ENCODE measurements around the gene RNF26. TPM values are rescaled to one million over a fixed set of nuclear protein-coding genes. Genes with fewer than 3 reads are reported as not detected.

Gene RNF26
- total and polyA plus RNA-seq, 2 experiments from 2014 or later, result 15.8 to 46.9 TPM

GRCh38 chr11:119384332-119384731, 50.0 kb downstream of the RNF26 start:
- H3K4me1 ChIP-seq (ENCODE audit: insufficient read depth), result peaks cover 13% of the 10 kb centered on the region
- WGBS (ENCODE audit: low lambda C conversion rate, missing lambda C conversion rate), result 91% methylated on average over 2 of the region's 2 CpGs
- H3K4me3 ChIP-seq, result no peak overlapping the region
- H3K27me3 ChIP-seq, result peaks cover 10% of the 10 kb centered on the region
- no peak overlapping the region for H3K27ac ChIP-seq
- H2AFZ ChIP-seq, result no peak overlapping the region
- no peak overlapping the region for H3K4me2 ChIP-seq
- H4K20me1 ChIP-seq (ENCODE audit: insufficient read depth, poor library complexity, severe bottlenecking), result no peaks in the 10 kb centered on the region
- H3K9me3 ChIP-seq (ENCODE audit: low read depth), result no peaks in the 10 kb centered on the region
- no peak for DNase-seq (ENCODE audit: low spot score)
- TF ChIP-seq CTCF (IDR thresholded peaks at IDR 0.05; ENCODE audit: poor library complexity) (no peak), EZH2 (IDR thresholded peaks at IDR 0.05; ENCODE audit: borderline replicate concordance) (no peak), EZH2phosphoT487 (IDR thresholded peaks at IDR 0.05; ENCODE audit: low read depth, severe bottlenecking, unreplicated experiment) (no peak)
- H3K9me2 ChIP-seq (replicated peaks; ENCODE audit: insufficient read depth), result no peaks in the 10 kb centered on the region
- no peaks in the 10 kb centered on the region for H3K36me3 ChIP-seq (replicated peaks; ENCODE audit: insufficient read depth, low read depth)
- no peaks in the 10 kb centered on the region for H3K79me2 ChIP-seq

Small RNA genes within 50 kb of the gene (microRNA-seq; reads per million reads assigned to microRNA genes)
- gene MIR6756, result not detected

Small RNA genes within 50 kb of the gene (small RNA-seq; reads per million reads assigned to genes)
- gene RF01225, result not detected
- not detected for gene RNU6-262P

Other genes starting within 250 kb of the RNF26 start
- gene HMBS, start 249.6 kb upstream of the RNF26 start, total RNA-seq, result 10.9 and 11.9 TPM in 2 replicates
- 34.5 and 37.7 TPM in 2 replicates for gene HMBS, start 249.6 kb upstream of the RNF26 start, polyA plus RNA-seq
- gene DPAGT1, start 232.7 kb upstream of the RNF26 start, total RNA-seq, result 27.5 and 28.1 TPM in 2 replicates
- 76.2 and 82.7 TPM in 2 replicates for gene DPAGT1, start 232.7 kb upstream of the RNF26 start, polyA plus RNA-seq
- 5.2 and 9.7 TPM in 2 replicates for gene C2CD2L, start 227.2 kb upstream of the RNF26 start, total RNA-seq
- 7.4 and 10.2 TPM in 2 replicates for gene C2CD2L, start 227.2 kb upstream of the RNF26 start, polyA plus RNA-seq
- gene HINFP, start 212.9 kb upstream of the RNF26 start, total RNA-seq, result 10.9 and 25.3 TPM in 2 replicates
- gene HINFP, start 212.9 kb upstream of the RNF26 start, polyA plus RNA-seq, result 16.4 and 19.8 TPM in 2 replicates
- gene ABCG4, start 185.5 kb upstream of the RNF26 start, total RNA-seq, result not detected in 2 replicates
- 0.45 and 0.99 TPM in 2 replicates for gene ABCG4, start 185.5 kb upstream of the RNF26 start, polyA plus RNA-seq
- gene NLRX1, start 165.8 kb upstream of the RNF26 start, total RNA-seq, result 12.5 and 13.3 TPM in 2 replicates
- gene NLRX1, start 165.8 kb upstream of the RNF26 start, polyA plus RNA-seq, result 9.4 and 10.0 TPM in 2 replicates
- 12.7 and 27.0 TPM in 2 replicates for gene NHERF4, start 149.1 kb upstream of the RNF26 start, total RNA-seq
- 26.5 and 32.8 TPM in 2 replicates for gene NHERF4, start 149.1 kb upstream of the RNF26 start, polyA plus RNA-seq
- 12.1 and 15.6 TPM in 2 replicates for gene CBL, start 128.2 kb upstream of the RNF26 start, total RNA-seq
- 4.6 and 6.6 TPM in 2 replicates for gene CBL, start 128.2 kb upstream of the RNF26 start, polyA plus RNA-seq
- 8.7 and 35.4 TPM in 2 replicates for gene MCAM, start 17.4 kb upstream of the RNF26 start, total RNA-seq
- gene MCAM, start 17.4 kb upstream of the RNF26 start, polyA plus RNA-seq, result 5.1 and 6.1 TPM in 2 replicates
- gene C1QTNF5, start 6.4 kb downstream of the RNF26 start, total RNA-seq, result 12.5 and 13.7 TPM in 2 replicates
- 18.0 and 23.6 TPM in 2 replicates for gene C1QTNF5, start 6.4 kb downstream of the RNF26 start, polyA plus RNA-seq
- gene MFRP, start 12.2 kb downstream of the RNF26 start, total RNA-seq, result 0.08 TPM in 1 of 2 replicates, not detected in the other
- not detected in 2 replicates for gene MFRP, start 12.2 kb downstream of the RNF26 start, polyA plus RNA-seq
- gene USP2, start 47.2 kb downstream of the RNF26 start, total RNA-seq, result 7.3 and 8.1 TPM in 2 replicates
- 23.5 and 35.7 TPM in 2 replicates for gene USP2, start 47.2 kb downstream of the RNF26 start, polyA plus RNA-seq
- gene THY1, start 88.6 kb downstream of the RNF26 start, total RNA-seq, result 43.3 and 52.1 TPM in 2 replicates
- 117 and 156 TPM in 2 replicates for gene THY1, start 88.6 kb downstream of the RNF26 start, polyA plus RNA-seq

Measured in hepatocyte (in vitro differentiated cells).